ENCODE measurements around the gene LPAR2. TPM values are rescaled to one million over a fixed set of nuclear protein-coding genes. Genes with fewer than 3 reads are reported as not detected.

LPAR2 gene
- polyA plus RNA-seq, 1 donor from 2014 or later = 77.1 TPM

DNA sequence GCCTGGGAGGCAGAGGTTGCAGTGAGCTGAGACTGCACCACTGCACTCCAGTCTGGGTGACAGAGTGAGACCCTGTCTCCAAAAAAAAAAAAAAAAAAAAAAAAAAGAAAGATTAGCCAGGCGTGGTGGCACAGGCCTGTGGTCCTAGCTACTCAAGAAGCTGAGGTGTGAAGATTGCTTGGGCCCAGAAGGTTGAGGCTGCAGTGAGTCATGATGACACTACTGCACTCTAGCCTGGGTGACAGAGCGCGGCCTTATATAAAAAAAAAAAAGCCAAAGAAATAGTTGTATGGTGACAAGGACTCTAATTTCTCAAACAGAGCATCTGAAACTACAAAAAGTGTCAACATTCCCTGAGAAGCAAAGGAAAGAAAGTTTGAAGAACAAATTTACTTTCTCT, 12.9 kb downstream of the LPAR2 start:
- Histone ChIP-seq H3K9me2 (ENCODE audit: insufficient read depth, low read length) (no peaks in the 10 kb centered on the region), H3K4me2 (ENCODE audit: low read length) (no peak overlapping the region), H4K20me1 (ENCODE audit: insufficient read depth) (no peaks in the 10 kb centered on the region), H3F3A (ENCODE audit: insufficient read depth, low read length, poor library complexity, severe bottlenecking) (no peaks in the 10 kb centered on the region), H3K27me3 (ENCODE audit: insufficient read depth, low read depth, low read length) (no peaks in the 10 kb centered on the region), H3K27ac (ENCODE audit: low read length) (no peak overlapping the region), H3K36me3 (ENCODE audit: insufficient read depth, low read length) (no peaks in the 10 kb centered on the region), H2AFZ (ENCODE audit: low read depth, low read length) (no peak overlapping the region), H3K79me2 (replicated peaks; ENCODE audit: insufficient read depth, low read length) (no peaks in the 10 kb centered on the region), H3K9ac (ENCODE audit: low read length) (no peak overlapping the region), H3K9me3 (ENCODE audit: low read length) (no peaks in the 10 kb centered on the region), H3K4me3 (ENCODE audit: low read length) (no peak overlapping the region)
- no peak for TF ChIP-seq MXI1 (conservative IDR thresholded peaks at IDR 0.05; ENCODE audit: poor library complexity, severe bottlenecking)
- no peak for TF ChIP-seq EP300 (conservative IDR thresholded peaks at IDR 0.05; ENCODE audit: poor library complexity, severe bottlenecking)

- Histone ChIP-seq H4K20me1 (ENCODE audit: insufficient read depth) (no peaks in the 10 kb centered on the region), H2AFZ (ENCODE audit: low read depth, low read length) (no peak overlapping the region), H3K79me2 (replicated peaks; ENCODE audit: insufficient read depth, low read length) (no peaks in the 10 kb centered on the region), H3F3A (ENCODE audit: insufficient read depth, low read length, poor library complexity, severe bottlenecking) (no peaks in the 10 kb centered on the region), H3K4me3 (ENCODE audit: low read length) (no peak overlapping the region), H3K27ac (ENCODE audit: low read length) (no peak overlapping the region), H3K9me2 (ENCODE audit: insufficient read depth, low read length) (no peaks in the 10 kb centered on the region), H3K36me3 (ENCODE audit: insufficient read depth, low read length) (no peaks in the 10 kb centered on the region), H3K27me3 (ENCODE audit: insufficient read depth, low read depth, low read length) (no peaks in the 10 kb centered on the region), H3K4me2 (ENCODE audit: low read length) (no peak overlapping the region), H3K9me3 (ENCODE audit: low read length) (no peaks in the 10 kb centered on the region), H3K9ac (ENCODE audit: low read length) (no peak overlapping the region)
- TF ChIP-seq REST (IDR thresholded peaks at IDR 0.05; ENCODE audit: borderline replicate concordance) (no peak), EZH2 (IDR thresholded peaks at IDR 0.05; ENCODE audit: borderline replicate concordance, insufficient read depth, low read length, poor library complexity, severe bottlenecking) (no peak), EP300 (conservative IDR thresholded peaks at IDR 0.05; ENCODE audit: poor library complexity, severe bottlenecking) (no peak), TAF1 (IDR thresholded peaks at IDR 0.05; ENCODE audit: low read depth) (no peak), MXI1 (conservative IDR thresholded peaks at IDR 0.05; ENCODE audit: poor library complexity, severe bottlenecking) (no peak), RAD21 (conservative IDR thresholded peaks at IDR 0.05) (no peak), POLR2AphosphoS5 (IDR thresholded peaks at IDR 0.05) (no peak), SMC3 (conservative IDR thresholded peaks at IDR 0.05; ENCODE audit: poor library complexity) (no peak)
- TF ChIP-seq, protein P1, sequence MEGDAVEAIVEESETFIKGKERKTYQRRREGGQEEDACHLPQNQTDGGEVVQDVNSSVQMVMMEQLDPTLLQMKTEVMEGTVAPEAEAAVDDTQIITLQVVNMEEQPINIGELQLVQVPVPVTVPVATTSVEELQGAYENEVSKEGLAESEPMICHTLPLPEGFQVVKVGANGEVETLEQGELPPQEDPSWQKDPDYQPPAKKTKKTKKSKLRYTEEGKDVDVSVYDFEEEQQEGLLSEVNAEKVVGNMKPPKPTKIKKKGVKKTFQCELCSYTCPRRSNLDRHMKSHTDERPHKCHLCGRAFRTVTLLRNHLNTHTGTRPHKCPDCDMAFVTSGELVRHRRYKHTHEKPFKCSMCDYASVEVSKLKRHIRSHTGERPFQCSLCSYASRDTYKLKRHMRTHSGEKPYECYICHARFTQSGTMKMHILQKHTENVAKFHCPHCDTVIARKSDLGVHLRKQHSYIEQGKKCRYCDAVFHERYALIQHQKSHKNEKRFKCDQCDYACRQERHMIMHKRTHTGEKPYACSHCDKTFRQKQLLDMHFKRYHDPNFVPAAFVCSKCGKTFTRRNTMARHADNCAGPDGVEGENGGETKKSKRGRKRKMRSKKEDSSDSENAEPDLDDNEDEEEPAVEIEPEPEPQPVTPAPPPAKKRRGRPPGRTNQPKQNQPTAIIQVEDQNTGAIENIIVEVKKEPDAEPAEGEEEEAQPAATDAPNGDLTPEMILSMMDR (IDR thresholded peaks at IDR 0.05; ENCODE audit: poor library complexity, severe bottlenecking) = no peak
Observed at GRCh38 chr19:19613506-19613905, 14.5 kb downstream of the LPAR2 start.
